Astrocyte of the cerebellum (primary cell): ENCODE measurements around the gene ATP2B3.

Experiments
- DNase-seq: peaks from one replicate; pipeline ENCODE4 v3.0.0-alpha.2; 2011; ENCODE audit warnings: low read depth
- H3K4me3 ChIP-seq: 2 replicates; pipeline ENCODE4 v1.5.1; 2011; ENCODE audit warnings: mild to moderate bottlenecking, low read depth, low read length, moderate library complexity
- CTCF ChIP-seq: IDR thresholded peaks from 2 replicates; pipeline ENCODE4 v1.5.1; 2012; ENCODE audit warnings: low read length, low read depth, moderate library complexity, mild to moderate bottlenecking; ENCODE audit errors: missing control alignments
- in situ Hi-C: cut with HindIII; loops from 2 replicates; pipeline ENCODE4 v1.10.0; 2017; ENCODE audit warnings: low sequenced_read_pairs

ATP2B3 gene

GRCh38 chrX:153595859-153596857 lies 78.7 kb downstream of the ATP2B3 start:
- in situ Hi-C loops: no loop called here
- DNase-seq: no peak
- TF ChIP-seq CTCF: no peak
- H3K4me3 ChIP-seq: no peak overlapping the region

GRCh38 chrX:153596981-153597750 lies 79.7 kb downstream of the ATP2B3 start:
- H3K4me3 ChIP-seq: no peak overlapping the region
- no peak for TF ChIP-seq CTCF
- in situ Hi-C loops: no loop called here
- no peak for DNase-seq

- no peak for DNase-seq
- peak within 1 kb of the TSS; percentile 63 for H3K4me3 ChIP-seq
- in situ Hi-C loops: no loop called here
- TF ChIP-seq CTCF: no peak
These were observed 81.2 kb downstream of the ATP2B3 start, which contains the start of gene CCNQ for GRCh38 chrX:153598541-153599191. Gene CCNQ (minus strand): TSS chrX:153599139. CDS start chrX:153599073, 66 bp downstream.

GRCh38 chrX:153599192-153600031 lies 82.0 kb downstream of the ATP2B3 start:
- peak overlapping the region; percentile 63 for H3K4me3 ChIP-seq
- in situ Hi-C loops: no loop called here
- DNase-seq: peak; percentile 56
- TF ChIP-seq CTCF: no peak

GRCh38 chrX:153600032-153600373 lies 82.6 kb downstream of the ATP2B3 start:
- no peak for DNase-seq
- in situ Hi-C loops: no loop called here
- no peak for TF ChIP-seq CTCF
- H3K4me3 ChIP-seq: peak overlapping the region; percentile 63
